Measurements from ENCODE around the gene HECTD4. TPM values are rescaled to one million over a fixed set of nuclear protein-coding genes. Genes with fewer than 3 reads are reported as not detected.

The HECTD4 gene
- total RNA-seq, 2 donors from 2014 or later = 54.2 to 75.4 TPM

GRCh38 chr12:112126911-112127310 is 255.3 kb downstream of the HECTD4 start:
- TF ChIP-seq CTCF (IDR thresholded peaks at IDR 0.05) = no peak
- H3K4me3 ChIP-seq = peak overlapping the region; percentile 91
- no peak for DNase-seq (ENCODE audit: low spot score)
- peaks cover 50 to 59% of the 10 kb centered on the region in 2 donors for H3K4me1 ChIP-seq (ENCODE audit: control insufficient read depth in 1 of 2, low read depth in 2 of 2)
- no peaks in the 10 kb centered on the region for H3K36me3 ChIP-seq
- no peaks in the 10 kb centered on the region for H3K9me3 ChIP-seq
- no peak overlapping the region for H3K27ac ChIP-seq
- ATAC-seq (ENCODE audit: insufficient number of reproducible peaks, low FRiP score, low read depth) = no peak
- no peaks in the 10 kb centered on the region for H3K27me3 ChIP-seq (replicated peaks; ENCODE audit: insufficient read depth)

DNA sequence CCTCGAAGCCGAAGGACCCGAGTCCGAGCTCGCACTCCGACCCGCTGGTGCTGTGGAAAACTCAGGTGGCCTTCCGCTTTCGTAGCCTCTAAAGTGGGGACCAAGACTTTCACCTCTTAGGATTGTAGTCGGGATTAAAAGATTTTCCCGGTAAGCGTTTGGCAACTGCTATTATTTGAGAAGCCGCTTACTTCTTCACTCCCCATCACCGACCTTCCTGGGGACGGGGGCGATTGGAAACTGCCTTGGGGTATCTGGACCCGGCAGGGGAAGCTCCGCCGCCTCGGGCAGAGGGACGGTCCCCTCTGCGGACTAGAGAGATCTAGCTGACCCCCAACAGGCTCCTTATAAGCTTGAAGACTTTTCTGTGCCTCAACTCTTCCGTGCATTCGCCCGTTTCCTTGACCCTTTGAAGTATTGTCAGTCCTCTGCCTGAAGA is 256.2 kb downstream of the HECTD4 start:
- no peak for TF ChIP-seq CTCF (IDR thresholded peaks at IDR 0.05)
- Histone ChIP-seq H3K27ac (peak overlapping the region; percentile 95 to 96), H3K36me3 (no peaks in the 10 kb centered on the region), H3K4me1 (ENCODE audit: control insufficient read depth in 1 of 2, low read depth in 2 of 2) (peaks cover 41 to 56% of the 10 kb centered on the region in 2 donors), H3K27me3 (replicated peaks; ENCODE audit: insufficient read depth) (no peaks in the 10 kb centered on the region), H3K9me3 (no peaks in the 10 kb centered on the region), H3K4me3 (peak overlapping the region; percentile 91)
- DNase-seq (ENCODE audit: low spot score) (no peak), ATAC-seq (ENCODE audit: insufficient number of reproducible peaks, low FRiP score, low read depth) (no peak)

DNA sequence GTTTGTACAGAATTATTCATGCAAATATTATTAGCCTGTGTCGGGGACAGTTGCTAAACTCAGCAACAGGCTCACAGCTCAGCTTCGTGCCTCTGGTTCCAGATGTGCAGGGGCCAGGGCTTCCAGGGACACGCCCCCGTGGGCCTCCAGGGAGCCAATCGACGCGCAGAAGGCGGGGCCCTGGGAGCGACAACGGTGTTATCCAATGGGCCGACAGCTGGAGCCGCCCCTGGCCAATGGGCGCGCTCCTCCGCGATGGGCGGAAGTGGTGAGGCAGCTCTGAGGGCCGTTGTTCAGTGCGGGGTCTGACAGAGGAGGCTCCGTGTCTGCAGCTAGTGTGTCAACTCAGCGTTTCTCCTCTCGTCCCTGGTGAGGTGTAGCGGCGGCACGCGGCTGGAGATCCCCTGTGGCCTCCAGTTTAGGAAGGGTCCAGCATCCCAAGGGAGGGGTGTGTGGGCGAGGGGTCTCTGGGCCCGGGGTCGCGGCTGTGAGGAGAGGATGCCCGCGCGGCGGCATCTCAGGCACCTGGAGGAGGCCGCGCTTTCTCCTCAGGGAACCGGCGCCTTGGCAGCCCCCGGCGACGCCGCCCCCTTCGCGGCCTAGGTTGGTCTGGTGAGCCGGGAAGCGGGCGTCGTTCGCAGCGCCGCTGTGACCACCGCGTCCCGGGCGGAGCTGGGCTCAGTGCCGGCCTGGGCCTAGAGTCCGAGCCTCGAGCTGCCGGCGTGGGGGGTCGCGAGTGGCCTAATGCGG is 256.8 kb downstream of the HECTD4 start, which contains the start of gene TRAFD1:
Gene TRAFD1, plus strand, starts transcription at position 311 of the 750 bp plus-strand sequence. CDS start 4,963 bp downstream, outside the sequence.
- Histone ChIP-seq H3K4me1 (ENCODE audit: control insufficient read depth in 1 of 2, low read depth in 2 of 2) (peaks cover 36 to 50% of the 10 kb centered on the region in 2 donors), H3K4me3 (peak within 1 kb of the TSS; percentile 91)

DNA sequence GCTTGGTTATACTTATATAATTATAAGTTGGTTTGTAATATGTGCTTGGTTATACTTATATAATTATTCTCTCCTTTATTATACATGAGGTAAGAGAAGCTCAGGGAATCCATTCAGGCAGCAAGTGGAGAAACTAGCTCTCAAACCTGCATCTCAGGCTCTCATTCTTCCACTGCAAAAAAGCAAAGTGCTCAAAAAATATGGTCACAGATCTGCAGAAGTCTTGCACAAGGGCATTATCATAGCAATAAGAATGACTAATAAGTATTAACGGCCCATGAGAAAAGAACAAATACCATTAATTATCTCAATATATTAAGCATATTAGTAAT is 257.3 kb downstream of the HECTD4 start:
- H3K27me3 ChIP-seq (replicated peaks; ENCODE audit: insufficient read depth) = no peaks in the 10 kb centered on the region
- DNase-seq (ENCODE audit: low spot score) (no peak), ATAC-seq (ENCODE audit: insufficient number of reproducible peaks, low FRiP score, low read depth) (peak; percentile 25)
- no peaks in the 10 kb centered on the region for H3K9me3 ChIP-seq
- peak overlapping the region; percentile 91 for H3K4me3 ChIP-seq
- no peak for TF ChIP-seq CTCF (IDR thresholded peaks at IDR 0.05)
- H3K4me1 ChIP-seq (ENCODE audit: control insufficient read depth in 1 of 2, low read depth in 2 of 2) = peaks cover 32 to 47% of the 10 kb centered on the region in 2 donors
- peak overlapping the region; percentile 53 to 96 for H3K27ac ChIP-seq
- no peaks in the 10 kb centered on the region for H3K36me3 ChIP-seq

More for the DNA sequence above, 256.8 kb downstream of the HECTD4 start, which contains the start of gene TRAFD1:
- TF ChIP-seq CTCF (IDR thresholded peaks at IDR 0.05) = no peak
- H3K27ac ChIP-seq = peak within 1 kb of the TSS; percentile 95 to 96
- ATAC-seq (ENCODE audit: insufficient number of reproducible peaks, low FRiP score, low read depth) = peak; percentile 93
- H3K36me3 ChIP-seq = no peaks in the 10 kb centered on the region
- no peaks in the 10 kb centered on the region for H3K27me3 ChIP-seq (replicated peaks; ENCODE audit: insufficient read depth)
- peak; percentile 91 for DNase-seq (ENCODE audit: low spot score)
- no peaks in the 10 kb centered on the region for H3K9me3 ChIP-seq

DNA sequence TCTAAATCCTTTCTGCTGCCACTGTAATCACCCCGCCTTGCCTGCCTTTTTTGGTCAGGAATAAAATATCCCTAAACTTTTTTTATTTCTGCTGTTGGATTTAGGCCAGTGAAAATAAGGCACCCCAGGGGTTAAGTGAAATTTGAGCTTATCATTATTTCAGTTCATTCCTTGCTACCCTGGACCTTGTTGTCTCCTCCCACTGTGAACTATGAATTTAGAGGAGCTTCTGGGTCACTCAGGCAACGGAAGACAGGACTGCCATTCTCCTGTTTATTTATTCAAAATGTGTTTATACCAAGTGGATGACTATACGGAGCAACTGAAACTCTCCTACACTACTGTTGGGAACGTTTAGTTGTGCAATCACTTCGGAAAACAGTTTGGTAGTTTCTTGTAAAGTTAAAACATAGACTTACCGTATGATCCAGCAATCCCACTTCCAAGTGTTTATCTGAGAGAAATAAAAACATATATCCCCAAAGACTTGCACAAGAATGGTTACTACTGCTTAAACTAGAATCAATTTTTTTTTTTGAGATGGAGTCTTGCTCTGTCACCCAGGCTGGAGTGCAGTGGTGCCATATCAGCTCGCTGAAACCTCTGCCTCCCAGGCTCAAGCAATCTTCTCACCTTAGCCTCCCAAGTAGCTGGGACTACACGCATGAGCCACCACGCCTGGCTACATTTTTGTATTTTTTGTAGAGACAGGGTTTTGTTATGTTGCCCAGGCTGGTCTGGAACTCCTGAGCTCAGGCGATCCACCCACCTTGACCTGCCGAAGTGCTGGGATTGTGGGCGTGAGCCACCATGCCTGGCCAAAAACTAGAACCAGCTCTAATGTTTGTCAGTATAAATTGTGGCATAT is 259.2 kb downstream of the HECTD4 start:
- Histone ChIP-seq H3K36me3 (no peaks in the 10 kb centered on the region), H3K27me3 (replicated peaks; ENCODE audit: insufficient read depth) (no peaks in the 10 kb centered on the region), H3K4me3 (no peak overlapping the region), H3K9me3 (no peaks in the 10 kb centered on the region), H3K4me1 (ENCODE audit: control insufficient read depth in 1 of 2, low read depth in 2 of 2) (peaks cover 21 to 35% of the 10 kb centered on the region in 2 donors), H3K27ac (peak overlapping the region; percentile 48 to 62)
- no peak for TF ChIP-seq CTCF (IDR thresholded peaks at IDR 0.05)
- ATAC-seq (ENCODE audit: insufficient number of reproducible peaks, low FRiP score, low read depth) (no peak), DNase-seq (ENCODE audit: low spot score) (no peak)
